Adrenal gland (tissue), 5 donors: ENCODE data around the gene TXNDC16.

Experiments used
- CTCF ChIP-seq, 6 experiments: fragments of 450-650 bp in 4 of 6; fragments of 200-600 bp in 2 of 6; sonication (generic) in 1 of 6; IDR thresholded peaks; 1 replicate in 5 of 6; 2 replicates in 1 of 6; pipeline versions ENCODE4 v1.5.1 to v1.8.0; 2016 to 2021; ENCODE audit warnings: antibody characterized with exemption in 6 of 6, mild to moderate bottlenecking in 2 of 6, moderate library complexity in 1 of 6
- POLR2A ChIP-seq, 2 donors: fragments of 450-650 bp; IDR thresholded peaks; one replicate each; pipeline ENCODE4 v1.6.1; 2017; ENCODE audit warnings: antibody characterized with exemption in 2 of 2, mild to moderate bottlenecking in 2 of 2, moderate library complexity in 1 of 2
- donor health status: DM: no; HTN: no; CAD: no.

DNA sequence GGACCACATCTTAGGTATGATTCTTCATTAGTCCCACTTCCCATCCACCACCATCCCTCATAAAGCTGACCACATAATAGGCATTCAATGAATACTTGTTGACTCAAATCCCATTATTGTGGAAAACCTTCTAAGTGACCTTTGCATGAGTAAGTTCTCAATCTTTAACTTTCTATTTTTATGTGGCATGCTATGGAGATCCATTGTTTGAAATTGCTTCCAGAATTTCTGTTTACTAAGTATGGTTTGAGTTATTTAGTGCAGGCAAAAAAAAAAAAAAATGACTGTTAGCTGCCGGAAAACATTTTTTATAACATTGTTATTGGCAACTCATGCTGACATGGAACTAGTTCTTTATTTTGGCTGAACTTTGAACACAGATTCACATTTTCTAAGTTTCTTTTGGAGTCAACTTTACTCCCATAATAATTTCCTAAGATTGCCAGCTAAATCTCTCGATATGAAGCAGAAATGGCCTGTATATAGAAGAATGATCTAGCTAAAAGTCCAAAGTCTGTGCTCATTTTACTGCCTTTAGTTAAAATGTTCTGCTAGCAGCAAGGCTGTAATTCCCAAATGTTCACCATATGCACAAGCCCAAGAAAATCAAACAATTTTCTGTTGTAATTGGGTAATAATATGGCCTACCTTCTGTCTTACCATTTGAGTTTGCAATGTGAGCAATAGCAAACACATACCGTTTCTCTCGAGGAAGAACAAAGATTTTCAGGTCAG is 160.3 kb downstream of the TXNDC16 start:
- TF ChIP-seq CTCF (IDR thresholded peaks at IDR 0.05): no peak
- TF ChIP-seq POLR2A (IDR thresholded peaks at IDR 0.05): no peak
